Measurements from ENCODE around the gene PMEPA1.

The PMEPA1 gene

GRCh38 chr20:57736738-57737347 is 27.0 kb upstream of the PMEPA1 start:
- no peak for DNase-seq

GRCh38 chr20:57735831-57736737 is 26.3 kb upstream of the PMEPA1 start:
- DNase-seq = no peak

GRCh38 chr20:57734754-57735153 is 24.9 kb upstream of the PMEPA1 start:
- DNase-seq = no peak

GRCh38 chr20:57732226-57732625 is 22.4 kb upstream of the PMEPA1 start:
- no peak for DNase-seq

GRCh38 chr20:57728762-57729161 is 18.9 kb upstream of the PMEPA1 start:
- no peak for DNase-seq

- DNase-seq = no peak
Observed at GRCh38 chr20:57727863-57728262, 18.0 kb upstream of the PMEPA1 start.

- no peak for DNase-seq
Observed at GRCh38 chr20:57725636-57726035, 15.8 kb upstream of the PMEPA1 start.

- DNase-seq = no peak
Observed at GRCh38 chr20:57724610-57725405, 15.0 kb upstream of the PMEPA1 start.

- DNase-seq = no peak
Observed at GRCh38 chr20:57723816-57724215, 14.0 kb upstream of the PMEPA1 start.

GRCh38 chr20:57719951-57720350 is 10.1 kb upstream of the PMEPA1 start:
- DNase-seq = no peak

GRCh38 chr20:57718490-57719009 is 8.7 kb upstream of the PMEPA1 start:
- DNase-seq = peak; percentile 93

GRCh38 chr20:57717797-57718196 is 8.0 kb upstream of the PMEPA1 start:
- DNase-seq = no peak

- no peak for DNase-seq
Observed at GRCh38 chr20:57716901-57717300, 7.1 kb upstream of the PMEPA1 start.

GRCh38 chr20:57716202-57716601 is 6.4 kb upstream of the PMEPA1 start:
- no peak for DNase-seq

GRCh38 chr20:57715268-57715904 is 5.6 kb upstream of the PMEPA1 start:
- DNase-seq = no peak

GRCh38 chr20:57714409-57715267 is 4.8 kb upstream of the PMEPA1 start:
- no peak for DNase-seq

GRCh38 chr20:57713951-57714350 is 4.1 kb upstream of the PMEPA1 start:
- no peak for DNase-seq

GRCh38 chr20:57713505-57713903 is 3.7 kb upstream of the PMEPA1 start:
- no peak for DNase-seq

GRCh38 chr20:57712851-57713504 is 3.2 kb upstream of the PMEPA1 start:
- no peak for DNase-seq

- no peak for DNase-seq
Observed at GRCh38 chr20:57712341-57712740, 2.5 kb upstream of the PMEPA1 start.

- DNase-seq = no peak
Observed at GRCh38 chr20:57711826-57712225, 2.0 kb upstream of the PMEPA1 start.
